Kidney (tissue), 14 donors: ENCODE data around the gene SYTL1. TPM values are rescaled to one million over a fixed set of nuclear protein-coding genes. Genes with fewer than 3 reads are reported as not detected.

ENCODE experiments used
- DNase-seq, 5 donors: peaks; one replicate each; pipeline ENCODE4 v3.0.0-alpha.2; 2013 to 2020
- FAIRE-seq: peaks from 2 replicates; lab custom pipeline; 2012; peaks lifted over from hg19 to GRCh38; lab: Jason Lieb, UNC
- H3K27ac ChIP-seq, 2 donors: one replicate each; pipeline ENCODE4 v1.7.0; 2013; ENCODE audit warnings: low read depth in 2 of 2, low read length in 2 of 2, inconsistent platforms in 1 of 2
- H3K27me3 ChIP-seq: one replicate; pipeline ENCODE4 v1.7.1; 2013; ENCODE audit warnings: low read length, inconsistent platforms; ENCODE audit not compliant: control insufficient read depth, insufficient read depth
- H3K36me3 ChIP-seq, 3 donors: one replicate each; pipeline versions ENCODE4 v1.7.0 to v1.7.1; 2013; ENCODE audit warnings: low read length in 3 of 3, control low read depth in 1 of 3, inconsistent platforms in 1 of 3; ENCODE audit not compliant: insufficient read depth in 3 of 3, control insufficient read depth in 2 of 3
- H3K4me1 ChIP-seq, 3 donors: one replicate each; pipeline versions ENCODE4 v1.7.0 to v1.7.1; 2013; ENCODE audit warnings: low read length in 3 of 3, inconsistent platforms in 1 of 3, low read depth in 1 of 3; ENCODE audit not compliant: control insufficient read depth in 2 of 3, insufficient read depth in 2 of 3
- H3K4me3 ChIP-seq, 3 donors: one replicate each; pipeline versions ENCODE4 v1.7.0 to v1.8.1; 2013; ENCODE audit warnings: low read length in 3 of 3, control low read depth in 1 of 3, inconsistent platforms in 1 of 3
- H3K9ac ChIP-seq, 3 donors: one replicate each; pipeline versions ENCODE4 v1.7.0 to v1.7.1; 2013; ENCODE audit warnings: low read length in 3 of 3, control low read depth in 1 of 3, inconsistent platforms in 1 of 3
- H3K9me3 ChIP-seq, 3 donors: one replicate each; pipeline versions ENCODE4 v1.7.0 to v1.7.1; 2013; ENCODE audit warnings: low read length in 3 of 3, control low read depth in 1 of 3, inconsistent platforms in 1 of 3; ENCODE audit not compliant: control insufficient read depth in 2 of 3, insufficient read depth in 1 of 3
- intact Hi-C: fragments of 100-400 bp; cut with DNase I; formaldehyde crosslinking; loops from one replicate; pipeline ENCODE4 v1.11.1; 2022
- polyA plus RNA-seq: library from polyadenylated mRNA; stranded (reverse); fragments of 350-450 nt; fragmentation: Illumina TruSeq; extraction: RNeasy Lipid Tissue Mini Kit (QIAGEN cat#74804); gene quantifications from one replicate; pipeline ENCODE4 v1.2.3, GENCODE V29; 2014; ENCODE audit warnings: low read depth, low replicate concordance; ENCODE audit not compliant: insufficient read depth
- total RNA-seq: library from RNA; stranded (reverse); fragmentation: NEBNext Ultra II Directional; extraction: Animal tissue kit (Norgen Biotek cat#: 25700); gene quantifications from one replicate; pipeline ENCODE4 v1.2.1, GENCODE V29; 2021
- TF ChIP-seq, protein P1 (sequence below): IDR thresholded peaks from 3 replicates; pipeline ENCODE4 v1.5.1; 2012; ENCODE audit warnings: mild to moderate bottlenecking, moderate library complexity, borderline replicate concordance; ENCODE audit not compliant: insufficient read depth; ENCODE audit errors: extremely low read depth
- donor health status: control.
- donor health status: control.
- donor health status: control.
- donor health status: control.
- donor health status: control.
- donor health status: DM: yes; HTN: yes; CAD: no.
- donor health status: Normal renal cell carcinoma (clear cell type).

SYTL1 gene
- total and polyA plus RNA-seq, 2 donors from 2014 or later, result 5.9 to 19.3 TPM

DNA sequence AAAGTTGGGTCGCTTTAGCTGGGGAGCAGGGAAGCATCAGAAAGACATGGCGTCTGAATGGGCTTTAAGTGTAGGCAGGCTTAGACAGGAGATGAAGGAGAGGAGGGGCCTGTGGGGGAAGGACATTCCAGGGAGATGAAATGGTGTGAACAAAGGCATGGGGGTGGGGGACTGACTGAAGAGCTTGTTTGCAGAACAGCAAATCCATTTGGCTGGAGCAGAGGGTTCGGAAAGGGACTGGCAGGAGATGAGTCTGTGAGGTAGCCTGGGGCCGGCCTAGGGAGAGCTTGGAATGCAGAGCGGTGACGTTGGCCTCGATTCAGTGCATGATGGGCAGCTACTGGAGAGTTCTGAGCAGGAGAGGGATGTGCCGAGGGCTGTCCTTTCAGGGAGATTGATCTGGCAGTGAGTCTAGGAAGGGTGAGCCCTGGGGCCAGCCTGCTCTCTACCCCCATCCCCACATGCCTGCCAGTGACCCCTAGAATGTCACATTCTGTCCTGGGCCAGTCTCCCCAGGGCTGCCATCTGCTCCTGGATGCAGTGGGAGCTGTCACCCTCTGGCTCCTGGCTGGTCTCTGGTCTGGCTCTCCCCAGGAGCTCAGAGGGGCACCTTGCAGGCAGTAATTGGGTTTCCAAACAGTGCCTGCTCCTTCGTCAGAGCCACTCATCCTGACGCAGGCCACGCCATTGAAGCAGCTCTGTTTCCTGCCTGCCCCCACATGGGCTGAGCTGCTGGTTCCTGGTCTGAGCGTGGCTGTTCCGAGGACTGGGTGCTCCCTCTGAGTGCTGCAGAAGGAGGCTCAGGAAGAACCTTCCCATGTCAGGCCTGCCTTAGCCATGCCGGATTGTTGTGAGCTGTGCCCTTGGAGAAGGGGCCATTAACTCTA, 42.2 kb upstream of the SYTL1 start:
- DNase-seq (peak; percentile 42 to 79 (median 69)), FAIRE-seq (no peak)
- H3K36me3 ChIP-seq, result peaks cover 7 to 40% (median 38%) of the 10 kb centered on the region in 3 donors
- no peak overlapping the region for H3K9ac ChIP-seq
- no peaks in the 10 kb centered on the region for H3K9me3 ChIP-seq
- H3K4me1 ChIP-seq, result peaks cover 0 to 5% (median 0%) of the 10 kb centered on the region in 3 donors
- TF ChIP-seq, protein P1, sequence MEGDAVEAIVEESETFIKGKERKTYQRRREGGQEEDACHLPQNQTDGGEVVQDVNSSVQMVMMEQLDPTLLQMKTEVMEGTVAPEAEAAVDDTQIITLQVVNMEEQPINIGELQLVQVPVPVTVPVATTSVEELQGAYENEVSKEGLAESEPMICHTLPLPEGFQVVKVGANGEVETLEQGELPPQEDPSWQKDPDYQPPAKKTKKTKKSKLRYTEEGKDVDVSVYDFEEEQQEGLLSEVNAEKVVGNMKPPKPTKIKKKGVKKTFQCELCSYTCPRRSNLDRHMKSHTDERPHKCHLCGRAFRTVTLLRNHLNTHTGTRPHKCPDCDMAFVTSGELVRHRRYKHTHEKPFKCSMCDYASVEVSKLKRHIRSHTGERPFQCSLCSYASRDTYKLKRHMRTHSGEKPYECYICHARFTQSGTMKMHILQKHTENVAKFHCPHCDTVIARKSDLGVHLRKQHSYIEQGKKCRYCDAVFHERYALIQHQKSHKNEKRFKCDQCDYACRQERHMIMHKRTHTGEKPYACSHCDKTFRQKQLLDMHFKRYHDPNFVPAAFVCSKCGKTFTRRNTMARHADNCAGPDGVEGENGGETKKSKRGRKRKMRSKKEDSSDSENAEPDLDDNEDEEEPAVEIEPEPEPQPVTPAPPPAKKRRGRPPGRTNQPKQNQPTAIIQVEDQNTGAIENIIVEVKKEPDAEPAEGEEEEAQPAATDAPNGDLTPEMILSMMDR, result no peak
- intact Hi-C loops, result loop anchor here (5.0 to 10.0 kb wide), 3 partner anchors 93 to 365 kb away; partner anchors contain the start of genes AHDC1 and GPR3
- no peaks in the 10 kb centered on the region for H3K27me3 ChIP-seq
- H3K27ac ChIP-seq, result peak overlapping the region; percentile 49 to 68
- no peak overlapping the region for H3K4me3 ChIP-seq

DNA sequence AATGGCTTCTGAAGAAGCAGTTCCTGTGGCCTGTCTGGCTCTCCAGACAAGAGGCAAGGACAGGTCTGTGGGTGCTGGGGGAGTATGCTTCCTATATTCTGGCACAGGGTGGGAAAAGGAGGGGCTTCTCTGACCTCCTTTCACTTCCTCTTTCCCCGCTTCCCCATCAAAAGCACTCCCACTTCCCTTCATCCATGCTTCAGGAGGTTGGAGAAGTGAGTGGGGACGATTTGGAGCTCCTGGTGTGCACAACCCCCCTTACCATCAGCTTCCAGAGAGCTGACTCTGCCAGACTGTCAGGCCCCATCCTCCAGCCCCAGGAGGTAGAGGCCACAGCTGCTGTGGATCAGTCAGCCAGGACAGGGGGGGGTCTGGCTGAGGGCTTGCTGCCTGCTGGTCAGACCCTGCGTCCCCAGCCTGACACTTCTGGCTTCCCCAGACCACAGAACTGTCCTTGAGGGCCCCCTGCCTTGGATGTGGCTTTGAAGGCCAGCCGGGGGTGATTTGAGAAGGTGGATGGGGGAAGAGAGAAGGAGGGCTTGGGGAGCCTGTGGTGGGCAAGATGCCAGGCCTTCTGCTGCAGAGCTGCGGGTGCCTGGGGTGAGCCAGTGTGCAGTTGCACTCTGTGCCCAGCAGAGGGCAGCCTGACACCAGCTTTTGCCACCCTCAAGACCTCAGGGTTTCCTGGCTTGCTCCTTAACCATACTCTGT, 41.3 kb upstream of the SYTL1 start:
- no peaks in the 10 kb centered on the region for H3K27me3 ChIP-seq
- H3K4me3 ChIP-seq, result no peak overlapping the region
- H3K9ac ChIP-seq, result no peak overlapping the region
- intact Hi-C loops, result loop anchor here (5.0 to 10.0 kb wide), 3 partner anchors 92 to 364 kb away; partner anchors contain the start of genes AHDC1 and GPR3
- no peak overlapping the region for H3K27ac ChIP-seq
- peaks cover 0 to 5% (median 0%) of the 10 kb centered on the region in 3 donors for H3K4me1 ChIP-seq
- TF ChIP-seq, protein P1, result peak; percentile 99
- no peak for FAIRE-seq
- peak; percentile 90 to 96 (median 93) for DNase-seq
- peaks cover 7 to 39% (median 38%) of the 10 kb centered on the region in 3 donors for H3K36me3 ChIP-seq
- H3K9me3 ChIP-seq, result no peaks in the 10 kb centered on the region

DNA sequence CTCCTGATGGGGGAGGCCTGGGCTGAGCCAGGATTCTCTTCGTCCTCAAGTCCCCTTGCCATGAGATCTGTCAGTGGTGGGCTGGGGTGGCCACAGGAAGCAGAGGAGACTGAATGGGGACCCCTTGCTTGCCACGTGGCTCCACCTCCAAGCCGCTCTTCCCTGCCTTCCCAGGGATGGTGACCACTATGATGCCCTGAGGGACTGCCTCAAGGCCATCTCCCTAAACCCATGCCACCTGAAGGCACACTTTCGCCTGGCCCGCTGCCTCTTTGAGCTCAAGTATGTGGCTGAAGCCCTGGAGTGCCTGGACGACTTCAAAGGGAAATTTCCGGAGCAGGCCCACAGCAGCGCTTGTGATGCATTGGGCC, 40.8 kb upstream of the SYTL1 start:
- TF ChIP-seq, protein P1, result no peak
- Histone ChIP-seq H3K27ac (no peak overlapping the region), H3K36me3 (peaks cover 7 to 40% (median 38%) of the 10 kb centered on the region in 3 donors), H3K4me3 (no peak overlapping the region), H3K9me3 (no peaks in the 10 kb centered on the region), H3K27me3 (no peaks in the 10 kb centered on the region), H3K9ac (no peak overlapping the region), H3K4me1 (peaks cover 0 to 5% (median 0%) of the 10 kb centered on the region in 3 donors)
- intact Hi-C loops, result loop anchor here (5.0 to 10.0 kb wide), 3 partner anchors 91 to 364 kb away; partner anchors contain the start of genes AHDC1 and GPR3
- DNase-seq (no peak), FAIRE-seq (no peak)
